H9 (cell line): ENCODE data around the gene TIMM23. TPM values are rescaled to one million over a fixed set of nuclear protein-coding genes. Genes with fewer than 3 reads are reported as not detected.
"Not testable (repeated sequence)": the region's sequence is repeated elsewhere in the genome, so short reads cannot be mapped to it uniquely, and the experiment has no call there.

Experiments used
- DNase-seq: peaks from one replicate; pipeline ENCODE4 v3.0.0-alpha.2; 2017
- H2AFZ ChIP-seq: one replicate; pipeline ENCODE4 v1.6.1; 2013; ENCODE audit warnings: mild to moderate bottlenecking, low read length, control low read depth, moderate library complexity
- H2AK5ac ChIP-seq: 2 replicates; pipeline ENCODE4 v1.6.1; 2013; ENCODE audit warnings: low read length, control low read depth, mixed read lengths; ENCODE audit not compliant: insufficient read length
- H2BK120ac ChIP-seq: one replicate; pipeline ENCODE4 v1.6.1; 2013; ENCODE audit warnings: low read depth, mild to moderate bottlenecking, low read length, control low read depth, inconsistent platforms; ENCODE audit not compliant: poor library complexity, severe bottlenecking
- H2BK12ac ChIP-seq: 2 replicates; pipeline ENCODE4 v1.6.1; 2013; ENCODE audit warnings: low read length, control low read depth, mixed read lengths, low read depth; ENCODE audit not compliant: insufficient read length
- H2BK15ac ChIP-seq: 2 replicates; pipeline ENCODE4 v1.6.1; 2013; ENCODE audit warnings: low read depth, low read length, control low read depth
- H2BK20ac ChIP-seq: one replicate; pipeline ENCODE4 v1.6.1; 2013; ENCODE audit warnings: low read depth, mild to moderate bottlenecking, low read length, control low read depth, inconsistent platforms; ENCODE audit not compliant: poor library complexity, severe bottlenecking
- H2BK5ac ChIP-seq: 2 replicates; pipeline ENCODE4 v1.6.1; 2013; ENCODE audit warnings: low read length, control low read depth, mixed read lengths; ENCODE audit not compliant: insufficient read length
- H3K14ac ChIP-seq: 2 replicates; pipeline ENCODE4 v1.6.1; 2013; ENCODE audit warnings: low read length, control low read depth; ENCODE audit not compliant: insufficient read depth
- H3K18ac ChIP-seq: 2 replicates; pipeline ENCODE4 v1.6.1; 2013; ENCODE audit warnings: low read depth, mild to moderate bottlenecking, mixed read lengths, low read length, control low read depth; ENCODE audit not compliant: insufficient read length
- H3K23ac ChIP-seq: 2 replicates; pipeline ENCODE4 v1.6.1; 2013; ENCODE audit warnings: low read length, control low read depth, mixed read lengths, low read depth; ENCODE audit not compliant: insufficient read length
- H3K23me2 ChIP-seq: 2 replicates; pipeline ENCODE4 v1.6.1; 2013; ENCODE audit warnings: low read depth, mild to moderate bottlenecking, mixed read lengths, low read length, control low read depth; ENCODE audit not compliant: insufficient read length, poor library complexity, severe bottlenecking
- H3K27ac ChIP-seq: 2 replicates; pipeline ENCODE4 v1.5.1; 2013; ENCODE audit warnings: low read length, control low read depth, mixed read lengths, low read depth; ENCODE audit not compliant: insufficient read length
- H3K27me3 ChIP-seq: 2 replicates; pipeline ENCODE4 v1.6.1; 2013; ENCODE audit warnings: low read length, control low read depth, inconsistent platforms; ENCODE audit not compliant: insufficient read depth
- H3K4ac ChIP-seq: 2 replicates; pipeline ENCODE4 v1.6.1; 2013; ENCODE audit warnings: low read depth, mild to moderate bottlenecking, control low read depth, inconsistent platforms, low read length, moderate library complexity
- H3K4me1 ChIP-seq: 2 replicates; pipeline ENCODE4 v1.6.1; 2013; ENCODE audit warnings: low read length, control low read depth, inconsistent platforms; ENCODE audit not compliant: insufficient read depth
- H3K4me2 ChIP-seq: 2 replicates; pipeline ENCODE4 v1.6.1; 2013; ENCODE audit warnings: low read length, control low read depth, mixed read lengths; ENCODE audit not compliant: insufficient read length, insufficient read depth
- H3K56ac ChIP-seq: 2 replicates; pipeline ENCODE4 v1.6.1; 2013; ENCODE audit warnings: low read depth, mild to moderate bottlenecking, mixed read lengths, low read length, control low read depth; ENCODE audit not compliant: insufficient read length
- H3K79me1 ChIP-seq: 2 replicates; pipeline ENCODE4 v1.6.1; 2013; ENCODE audit warnings: low read depth, mild to moderate bottlenecking, moderate library complexity, low read length, control low read depth, inconsistent platforms; ENCODE audit not compliant: insufficient read depth, poor library complexity, severe bottlenecking
- H3K79me2 ChIP-seq: 2 replicates; pipeline ENCODE4 v1.6.1; 2013; ENCODE audit warnings: low read length, control low read depth, inconsistent platforms; ENCODE audit not compliant: insufficient read depth
- H3K9ac ChIP-seq: 2 replicates; pipeline ENCODE4 v1.6.1; 2013; ENCODE audit warnings: low read length, control low read depth, mixed read lengths; ENCODE audit not compliant: insufficient read length; ENCODE audit errors: extremely low read depth
- H3K9me3 ChIP-seq: one replicate; pipeline ENCODE4 v1.6.1; 2013; ENCODE audit warnings: low read depth, low read length, inconsistent platforms; ENCODE audit not compliant: control insufficient read depth
- H3T11ph ChIP-seq: one replicate; pipeline ENCODE4 v1.6.1; 2013; ENCODE audit warnings: mild to moderate bottlenecking, low read length, control low read depth, inconsistent platforms
- H4K20me1 ChIP-seq: one replicate; pipeline ENCODE4 v1.6.1; 2013; ENCODE audit not compliant: control insufficient read depth, insufficient read length, insufficient read depth
- H4K5ac ChIP-seq: 2 replicates; pipeline ENCODE4 v1.6.1; 2013; ENCODE audit warnings: low read depth, mild to moderate bottlenecking, mixed read lengths, low read length, control low read depth; ENCODE audit not compliant: insufficient read length
- H4K8ac ChIP-seq: replicated peaks from 2 replicates; pipeline ENCODE4 v1.6.1; 2013; ENCODE audit warnings: low read length, control low read depth, mixed read lengths, low read depth; ENCODE audit not compliant: insufficient read length
- H4K91ac ChIP-seq: 2 replicates; pipeline ENCODE4 v1.6.1; 2013; ENCODE audit warnings: low read depth, mild to moderate bottlenecking, moderate library complexity, mixed read lengths, low read length, control low read depth; ENCODE audit not compliant: insufficient read length
- H3K27ac Mint-ChIP-seq, 3 experiments: 2 replicates in 2 of 3; 3 replicates in 1 of 3; pipeline ENCODE4 v1.8.0; 2020 to 2021; ENCODE audit warnings: mixed read lengths in 3 of 3, mild to moderate bottlenecking in 1 of 3, moderate library complexity in 1 of 3
- H3K27me3 Mint-ChIP-seq: 2 replicates; pipeline ENCODE4 v1.8.0; 2021; ENCODE audit warnings: low read depth, mild to moderate bottlenecking, moderate library complexity, mixed read lengths
- H3K36me3 Mint-ChIP-seq, 3 experiments: 2 replicates in 2 of 3; 3 replicates in 1 of 3; pipeline ENCODE4 v1.8.0; 2020 to 2021; ENCODE audit warnings: low read depth in 3 of 3, mixed read lengths in 3 of 3; ENCODE audit not compliant: insufficient read depth in 1 of 3
- H3K4me1 Mint-ChIP-seq, 2 experiments: 2 replicates each; pipeline ENCODE4 v1.8.0; 2020; ENCODE audit warnings: mixed read lengths in 2 of 2
- H3K4me3 Mint-ChIP-seq, 2 experiments: 2 replicates in 1 of 2; 3 replicates in 1 of 2; pipeline ENCODE4 v1.8.0; 2020 to 2021; ENCODE audit warnings: mild to moderate bottlenecking in 2 of 2, mixed read lengths in 2 of 2, moderate library complexity in 1 of 2
- H3K9me3 Mint-ChIP-seq, 2 experiments: 2 replicates in 1 of 2; 3 replicates in 1 of 2; pipeline ENCODE4 v1.8.0; 2020; ENCODE audit warnings: mild to moderate bottlenecking in 2 of 2, mixed read lengths in 2 of 2, moderate library complexity in 1 of 2
- WGBS: extraction: QIAGEN DNeasy Blood & Tissue Kit; methylation state at CpG from one replicate; pipeline ENCODE4 v1.1.7; 2013; ENCODE audit warnings: missing lambda C conversion rate, low lambda C conversion rate, mixed read lengths; ENCODE audit not compliant: insufficient read length; ENCODE audit errors: extremely low coverage; 5-methylcytosine and 5-hydroxymethylcytosine counted together
- total RNA-seq: library from RNA; stranded (reverse); gene quantifications from 2 replicates; pipeline ENCODE4 v1.2.1, GENCODE V29; 2021
- TF ChIP-seq, protein P1 (sequence below): fragments of 200-600 bp; sonication (generic); conservative IDR thresholded peaks from 3 replicates; pipeline ENCODE4 v1.8.0; 2021; ENCODE audit warnings: antibody characterized with exemption, mild to moderate bottlenecking

Gene TIMM23
- total RNA-seq, 1 experiment from 2014 or later: 105 TPM

DNA sequence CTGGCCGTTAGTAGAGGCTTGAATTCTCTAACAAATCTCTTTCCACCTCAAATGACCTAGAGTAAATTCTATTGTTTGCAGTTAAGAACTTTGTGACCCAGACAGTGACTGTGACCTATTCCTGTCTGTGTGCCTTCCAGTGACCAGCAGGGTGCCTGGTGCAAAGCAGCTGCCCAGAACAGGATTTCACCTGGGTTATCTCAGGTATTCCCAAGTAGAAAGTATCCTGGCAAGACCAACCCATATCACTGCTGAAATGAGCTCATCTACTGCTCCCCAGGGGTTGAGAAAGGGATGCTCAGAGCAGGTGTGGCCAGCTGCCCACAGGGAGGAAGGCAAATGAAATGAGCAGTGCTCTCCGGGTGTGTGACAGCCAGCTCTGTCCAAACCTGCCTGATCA lies 75.9 kb downstream of the TIMM23 start:
- H3K9ac ChIP-seq: no peak overlapping the region
- H4K5ac ChIP-seq: no peak overlapping the region
- no peak overlapping the region for H3K4me2 ChIP-seq
- H2BK120ac ChIP-seq: no peak overlapping the region
- Mint-ChIP-seq H3K27me3 (peaks cover 6% of the 10 kb centered on the region), H3K27ac (peak overlapping the region in 1 of 3 experiments; percentile 59; a peak in 1 of 7 replicates), H3K9me3 (no peaks in the 10 kb centered on the region), H3K36me3 (no peaks in the 10 kb centered on the region), H3K4me3 (no peak overlapping the region), H3K4me1 (peaks cover 24 to 30% of the 10 kb centered on the region in 2 experiments)
- H4K8ac ChIP-seq: no peak overlapping the region
- no peak for DNase-seq
- no peak overlapping the region for H2AK5ac ChIP-seq
- no peak overlapping the region for H3T11ph ChIP-seq
- H3K9me3 ChIP-seq: no peaks in the 10 kb centered on the region
- no peak overlapping the region for H3K4ac ChIP-seq
- no peak overlapping the region for H4K91ac ChIP-seq
- no CpG with 5 or more reads among the region's 2 CpGs for WGBS
- no peak overlapping the region for H2BK20ac ChIP-seq
- H2BK5ac ChIP-seq: no peak overlapping the region
- H3K23ac ChIP-seq: no peak overlapping the region
- peaks cover 5% of the 10 kb centered on the region; the same call in 1 of the 2 replicates for H3K4me1 ChIP-seq
- no peak overlapping the region for H2AFZ ChIP-seq
- TF ChIP-seq, protein P1, sequence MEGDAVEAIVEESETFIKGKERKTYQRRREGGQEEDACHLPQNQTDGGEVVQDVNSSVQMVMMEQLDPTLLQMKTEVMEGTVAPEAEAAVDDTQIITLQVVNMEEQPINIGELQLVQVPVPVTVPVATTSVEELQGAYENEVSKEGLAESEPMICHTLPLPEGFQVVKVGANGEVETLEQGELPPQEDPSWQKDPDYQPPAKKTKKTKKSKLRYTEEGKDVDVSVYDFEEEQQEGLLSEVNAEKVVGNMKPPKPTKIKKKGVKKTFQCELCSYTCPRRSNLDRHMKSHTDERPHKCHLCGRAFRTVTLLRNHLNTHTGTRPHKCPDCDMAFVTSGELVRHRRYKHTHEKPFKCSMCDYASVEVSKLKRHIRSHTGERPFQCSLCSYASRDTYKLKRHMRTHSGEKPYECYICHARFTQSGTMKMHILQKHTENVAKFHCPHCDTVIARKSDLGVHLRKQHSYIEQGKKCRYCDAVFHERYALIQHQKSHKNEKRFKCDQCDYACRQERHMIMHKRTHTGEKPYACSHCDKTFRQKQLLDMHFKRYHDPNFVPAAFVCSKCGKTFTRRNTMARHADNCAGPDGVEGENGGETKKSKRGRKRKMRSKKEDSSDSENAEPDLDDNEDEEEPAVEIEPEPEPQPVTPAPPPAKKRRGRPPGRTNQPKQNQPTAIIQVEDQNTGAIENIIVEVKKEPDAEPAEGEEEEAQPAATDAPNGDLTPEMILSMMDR: no peak
- no peak overlapping the region for H3K14ac ChIP-seq
- no peak overlapping the region for H3K56ac ChIP-seq
- H3K79me2 ChIP-seq: no peaks in the 10 kb centered on the region
- no peak overlapping the region for H3K27ac ChIP-seq
- H3K23me2 ChIP-seq: no peaks in the 10 kb centered on the region
- no peak overlapping the region for H2BK12ac ChIP-seq
- no peaks in the 10 kb centered on the region for H3K27me3 ChIP-seq
- no peaks in the 10 kb centered on the region for H4K20me1 ChIP-seq
- no peak overlapping the region for H3K18ac ChIP-seq
- no peaks in the 10 kb centered on the region for H3K79me1 ChIP-seq
- no peak overlapping the region for H2BK15ac ChIP-seq

DNA sequence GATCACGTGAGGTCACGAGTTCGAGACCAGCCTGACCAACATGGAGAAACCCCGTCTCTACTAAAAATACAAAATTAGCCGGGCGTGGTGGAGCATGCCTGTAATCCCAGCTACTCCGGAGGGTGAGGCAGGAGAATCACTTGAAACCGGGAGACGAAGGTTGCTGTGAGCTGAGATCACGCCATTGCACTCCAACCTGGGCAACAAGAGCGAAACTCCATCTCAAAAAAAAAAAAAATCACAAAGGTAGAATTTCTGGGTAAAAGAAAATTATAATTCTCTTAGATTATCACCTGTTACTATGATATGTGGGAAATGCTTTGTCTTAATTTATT lies 77.2 kb downstream of the TIMM23 start:
- H3K4me1 ChIP-seq: peaks cover 13% of the 10 kb centered on the region; the same call in 1 of the 2 replicates
- H3K56ac ChIP-seq, H3K23me2 ChIP-seq, H2BK120ac ChIP-seq, H2BK20ac ChIP-seq, H3K9me3 ChIP-seq, H3K4ac ChIP-seq, H3K36me3 Mint-ChIP-seq, H3K4me2 ChIP-seq, H3K4me3 Mint-ChIP-seq, H4K8ac ChIP-seq, H4K91ac ChIP-seq, H3K79me2 ChIP-seq, H2AFZ ChIP-seq, H3K79me1 ChIP-seq, H3K27me3 ChIP-seq, H3K27ac Mint-ChIP-seq, H3K27ac ChIP-seq, H3K27me3 Mint-ChIP-seq, H4K20me1 ChIP-seq, DNase-seq, H3T11ph ChIP-seq, H3K18ac ChIP-seq, H2BK15ac ChIP-seq, H4K5ac ChIP-seq, H2BK5ac ChIP-seq, H3K14ac ChIP-seq, H3K23ac ChIP-seq, H2BK12ac ChIP-seq, H3K9me3 Mint-ChIP-seq, H2AK5ac ChIP-seq, H3K9ac ChIP-seq: not testable (repeated sequence)
- H3K4me1 Mint-ChIP-seq: peaks cover 32 to 40% of the 10 kb centered on the region in 2 experiments
- WGBS: no CpG with 5 or more reads among the region's 11 CpGs
